NCI-H524 treated with DMSO at 0.1 percent for 48 hours (cell line): ENCODE results near the gene AMD1.

Experiments
- DNase-seq: peaks from one replicate; lab custom pipeline; 2025; lab: John Stamatoyannopoulos, UW

Gene AMD1

DNA sequence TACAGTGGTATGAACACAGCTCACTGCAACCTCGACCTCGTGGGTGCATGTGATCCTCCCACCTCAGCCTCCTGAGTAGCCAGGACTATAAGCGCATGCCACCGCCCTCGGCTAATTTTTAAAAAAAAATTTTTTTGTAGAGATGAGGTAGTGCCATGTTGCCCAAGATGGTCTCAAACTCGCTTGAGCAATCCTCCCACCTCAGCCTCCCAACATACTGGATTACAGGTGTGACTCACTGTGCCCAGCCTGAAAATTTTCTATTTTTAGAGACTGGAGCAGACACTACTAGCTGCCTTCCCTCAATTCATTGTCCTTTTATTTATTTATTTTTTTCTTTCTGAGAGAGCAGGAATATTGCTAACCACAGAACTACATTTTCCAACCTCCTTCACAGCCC is 63.6 kb downstream of the AMD1 start:
- no peak for DNase-seq

GRCh38 chr6:110939429-110940200 is 65.0 kb downstream of the AMD1 start:
- no peak for DNase-seq

GRCh38 chr6:110944681-110945151 is 70.1 kb downstream of the AMD1 start:
- DNase-seq: no peak
